ENCODE results near the gene IL17B. TPM values are rescaled to one million over a fixed set of nuclear protein-coding genes. Genes with fewer than 3 reads are reported as not detected.

The IL17B gene
- total and polyA plus RNA-seq, 2 experiments from 2014 or later = not detected

DNA sequence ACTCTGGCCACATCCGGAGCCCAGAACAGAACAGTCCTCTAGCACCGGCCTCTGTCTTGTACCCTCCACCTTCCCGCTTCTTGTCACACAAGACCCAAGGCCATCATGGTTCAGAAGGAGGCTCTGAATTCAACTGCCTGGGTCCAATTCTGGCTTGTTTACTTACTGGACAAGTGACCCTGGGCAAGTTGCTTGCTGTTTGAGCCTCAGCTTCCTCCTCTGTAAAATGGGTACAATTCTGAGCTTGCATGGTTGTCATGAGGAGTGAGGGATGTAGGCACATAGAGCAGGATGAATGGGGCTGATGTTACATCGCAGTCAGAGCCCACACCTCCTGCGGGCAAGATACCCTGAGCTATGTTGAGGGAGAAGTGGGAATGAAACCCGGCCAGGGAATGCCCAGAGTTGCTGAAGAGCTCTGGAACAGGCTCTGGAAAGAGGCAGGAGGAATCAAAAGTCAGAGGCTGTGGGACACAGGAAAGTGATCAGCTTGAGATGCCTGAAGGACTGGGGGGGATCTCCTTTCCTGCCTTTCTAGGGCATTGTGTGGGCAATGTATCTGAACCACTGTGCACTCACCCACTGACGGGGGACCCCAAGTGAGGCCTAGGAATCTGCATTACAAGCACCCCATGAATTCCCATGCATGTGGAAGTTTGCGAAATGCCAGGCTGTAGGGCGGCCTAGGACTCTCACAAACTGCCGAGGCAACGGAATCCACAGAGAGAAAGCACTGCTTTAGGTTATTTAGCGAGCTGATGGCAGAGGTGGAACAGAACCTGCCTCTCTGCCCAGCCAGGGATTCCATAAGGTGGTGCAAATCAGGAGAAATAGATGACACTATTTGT is 29.4 kb upstream of the IL17B start (continued):
- TF ChIP-seq, protein P1, sequence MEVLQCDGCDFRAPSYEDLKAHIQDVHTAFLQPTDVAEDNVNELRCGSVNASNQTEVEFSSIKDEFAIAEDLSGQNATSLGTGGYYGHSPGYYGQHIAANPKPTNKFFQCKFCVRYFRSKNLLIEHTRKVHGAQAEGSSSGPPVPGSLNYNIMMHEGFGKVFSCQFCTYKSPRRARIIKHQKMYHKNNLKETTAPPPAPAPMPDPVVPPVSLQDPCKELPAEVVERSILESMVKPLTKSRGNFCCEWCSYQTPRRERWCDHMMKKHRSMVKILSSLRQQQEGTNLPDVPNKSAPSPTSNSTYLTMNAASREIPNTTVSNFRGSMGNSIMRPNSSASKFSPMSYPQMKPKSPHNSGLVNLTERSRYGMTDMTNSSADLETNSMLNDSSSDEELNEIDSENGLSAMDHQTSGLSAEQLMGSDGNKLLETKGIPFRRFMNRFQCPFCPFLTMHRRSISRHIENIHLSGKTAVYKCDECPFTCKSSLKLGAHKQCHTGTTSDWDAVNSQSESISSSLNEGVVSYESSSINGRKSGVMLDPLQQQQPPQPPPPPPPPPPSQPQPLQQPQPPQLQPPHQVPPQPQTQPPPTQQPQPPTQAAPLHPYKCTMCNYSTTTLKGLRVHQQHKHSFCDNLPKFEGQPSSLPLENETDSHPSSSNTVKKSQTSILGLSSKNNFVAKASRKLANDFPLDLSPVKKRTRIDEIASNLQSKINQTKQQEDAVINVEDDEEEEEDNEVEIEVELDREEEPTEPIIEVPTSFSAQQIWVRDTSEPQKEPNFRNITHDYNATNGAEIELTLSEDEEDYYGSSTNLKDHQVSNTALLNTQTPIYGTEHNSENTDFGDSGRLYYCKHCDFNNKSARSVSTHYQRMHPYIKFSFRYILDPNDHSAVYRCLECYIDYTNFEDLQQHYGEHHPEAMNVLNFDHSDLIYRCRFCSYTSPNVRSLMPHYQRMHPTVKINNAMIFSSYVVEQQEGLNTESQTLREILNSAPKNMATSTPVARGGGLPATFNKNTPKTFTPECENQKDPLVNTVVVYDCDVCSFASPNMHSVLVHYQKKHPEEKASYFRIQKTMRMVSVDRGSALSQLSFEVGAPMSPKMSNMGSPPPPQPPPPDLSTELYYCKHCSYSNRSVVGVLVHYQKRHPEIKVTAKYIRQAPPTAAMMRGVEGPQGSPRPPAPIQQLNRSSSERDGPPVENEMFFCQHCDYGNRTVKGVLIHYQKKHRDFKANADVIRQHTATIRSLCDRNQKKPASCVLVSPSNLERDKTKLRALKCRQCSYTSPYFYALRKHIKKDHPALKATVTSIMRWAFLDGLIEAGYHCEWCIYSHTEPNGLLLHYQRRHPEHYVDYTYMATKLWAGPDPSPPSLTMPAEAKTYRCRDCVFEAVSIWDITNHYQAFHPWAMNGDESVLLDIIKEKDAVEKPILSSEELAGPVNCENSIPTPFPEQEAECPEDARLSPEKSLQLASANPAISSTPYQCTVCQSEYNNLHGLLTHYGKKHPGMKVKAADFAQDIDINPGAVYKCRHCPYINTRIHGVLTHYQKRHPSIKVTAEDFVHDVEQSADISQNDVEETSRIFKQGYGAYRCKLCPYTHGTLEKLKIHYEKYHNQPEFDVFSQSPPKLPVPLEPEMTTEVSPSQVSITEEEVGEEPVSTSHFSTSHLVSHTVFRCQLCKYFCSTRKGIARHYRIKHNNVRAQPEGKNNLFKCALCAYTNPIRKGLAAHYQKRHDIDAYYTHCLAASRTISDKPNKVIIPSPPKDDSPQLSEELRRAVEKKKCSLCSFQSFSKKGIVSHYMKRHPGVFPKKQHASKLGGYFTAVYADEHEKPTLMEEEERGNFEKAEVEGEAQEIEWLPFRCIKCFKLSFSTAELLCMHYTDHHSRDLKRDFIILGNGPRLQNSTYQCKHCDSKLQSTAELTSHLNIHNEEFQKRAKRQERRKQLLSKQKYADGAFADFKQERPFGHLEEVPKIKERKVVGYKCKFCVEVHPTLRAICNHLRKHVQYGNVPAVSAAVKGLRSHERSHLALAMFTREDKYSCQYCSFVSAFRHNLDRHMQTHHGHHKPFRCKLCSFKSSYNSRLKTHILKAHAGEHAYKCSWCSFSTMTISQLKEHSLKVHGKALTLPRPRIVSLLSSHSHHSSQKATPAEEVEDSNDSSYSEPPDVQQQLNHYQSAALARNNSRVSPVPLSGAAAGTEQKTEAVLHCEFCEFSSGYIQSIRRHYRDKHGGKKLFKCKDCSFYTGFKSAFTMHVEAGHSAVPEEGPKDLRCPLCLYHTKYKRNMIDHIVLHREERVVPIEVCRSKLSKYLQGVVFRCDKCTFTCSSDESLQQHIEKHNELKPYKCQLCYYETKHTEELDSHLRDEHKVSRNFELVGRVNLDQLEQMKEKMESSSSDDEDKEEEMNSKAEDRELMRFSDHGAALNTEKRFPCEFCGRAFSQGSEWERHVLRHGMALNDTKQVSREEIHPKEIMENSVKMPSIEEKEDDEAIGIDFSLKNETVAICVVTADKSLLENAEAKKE (CRISPR knock-in tag; IDR thresholded peaks at IDR 0.05) = no peak
- TF ChIP-seq ZNF331 (CRISPR knock-in tag; IDR thresholded peaks at IDR 0.05; ENCODE audit: low read depth) = no peak

DNA sequence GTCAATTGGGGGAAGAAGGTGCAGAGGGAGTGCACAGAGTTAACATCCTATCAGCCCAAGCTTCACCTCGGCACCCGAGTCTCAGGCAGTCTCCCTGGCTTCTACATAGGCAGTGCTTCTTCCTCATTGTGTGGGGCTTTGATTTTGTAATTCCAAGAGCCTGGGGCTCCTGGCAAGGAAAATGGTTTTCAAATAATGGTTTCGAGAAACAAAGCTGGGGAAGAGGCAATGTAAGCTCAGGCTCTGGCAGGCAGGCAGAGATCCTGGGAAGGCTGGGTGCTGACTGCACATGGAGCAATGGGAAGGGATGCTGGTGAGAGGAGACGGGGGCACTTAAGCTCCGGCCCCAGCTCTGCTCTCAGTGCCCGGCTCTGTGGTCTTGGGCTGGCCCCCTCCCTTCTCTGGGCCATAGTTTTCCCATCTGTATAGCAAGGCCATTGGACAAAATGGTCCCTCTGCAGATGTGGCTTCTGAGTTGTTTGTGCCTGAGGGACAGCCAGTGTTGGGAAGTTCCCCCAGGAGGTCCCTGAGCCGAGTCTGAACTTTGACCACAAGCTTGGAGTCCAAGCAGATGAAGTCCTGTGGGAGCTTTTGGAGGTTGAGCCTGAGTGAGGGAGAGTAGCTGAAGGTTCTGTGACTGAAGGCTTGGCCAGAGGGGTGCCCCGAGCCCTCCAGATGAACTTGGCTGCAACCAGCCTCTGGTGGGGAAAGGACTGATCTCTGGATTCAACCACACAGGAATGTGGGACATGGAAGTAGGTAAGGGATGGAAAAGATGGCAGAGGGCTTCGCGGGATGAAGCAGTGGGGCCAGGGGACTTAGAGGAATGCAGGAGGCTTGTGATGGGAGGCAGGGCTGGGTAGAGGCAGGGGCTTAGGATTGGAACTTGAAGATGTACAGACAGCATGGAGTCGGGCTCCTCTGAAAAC is 28.5 kb upstream of the IL17B start:
- ATAC-seq (no peak), DNase-seq (ENCODE audit: low spot score) (no peak)
- Histone ChIP-seq H3K27ac (ENCODE audit: low read depth) (no peak overlapping the region), H3K9me2 (ENCODE audit: insufficient read depth) (no peaks in the 10 kb centered on the region), H3K36me3 (ENCODE audit: insufficient read depth) (no peaks in the 10 kb centered on the region), H2AFZ (no peak overlapping the region; the same call in 1 of the 2 replicates), H4K20me1 (replicated peaks; ENCODE audit: insufficient read depth) (no peaks in the 10 kb centered on the region), H3F3A (replicated peaks; ENCODE audit: low read depth) (no peaks in the 10 kb centered on the region), H3K4me2 (no peak overlapping the region), H3K4me3 (no peak overlapping the region), H3K27me3 (ENCODE audit: insufficient read depth) (no peaks in the 10 kb centered on the region), H3K79me2 (replicated peaks; ENCODE audit: insufficient read depth) (no peaks in the 10 kb centered on the region), H3K4me1 (ENCODE audit: insufficient read depth) (peaks cover 6% of the 10 kb centered on the region; the same call in 1 of the 2 replicates)
- Mint-ChIP-seq H3K4me3 (no peak overlapping the region; the same call in 2 of the 3 replicates), H3K9me3 (no peaks in the 10 kb centered on the region; the same call in 2 of the 3 replicates), H3K4me1 (peaks cover 45% of the 10 kb centered on the region), H3K36me3 (ENCODE audit: low read depth) (no peaks in the 10 kb centered on the region), H3K27ac (peak overlapping the region; percentile 50), H3K27me3 (ENCODE audit: insufficient read depth, low read depth, poor library complexity) (peaks cover 8% of the 10 kb centered on the region)
- TF ChIP-seq JUNB (IDR thresholded peaks at IDR 0.05; ENCODE audit: unreplicated experiment) (no peak), NANOG (IDR thresholded peaks at IDR 0.05; ENCODE audit: borderline replicate concordance) (no peak), POLR2AphosphoS5 (IDR thresholded peaks at IDR 0.05; ENCODE audit: low read depth) (no peak), EZH2 (IDR thresholded peaks at IDR 0.05; ENCODE audit: low read depth, unreplicated experiment) (no peak), EZH2phosphoT487 (IDR thresholded peaks at IDR 0.05; ENCODE audit: unreplicated experiment) (no peak), STAT1 (IDR thresholded peaks at IDR 0.05; ENCODE audit: unreplicated experiment) (no peak), ZNF331 (CRISPR knock-in tag; IDR thresholded peaks at IDR 0.05; ENCODE audit: low read depth) (no peak)

All from GM23338 (cell line).